Adrenal gland (tissue), 12 donors: Measurements from ENCODE around the gene RPL23. TPM values are rescaled to one million over a fixed set of nuclear protein-coding genes. Genes with fewer than 3 reads are reported as not detected.

Experiments used
- DNase-seq, 7 donors: peaks; one replicate each; pipeline ENCODE4 v3.0.0-alpha.2; 2019 to 2020
- H3K27ac ChIP-seq, 5 donors: fragments of 200-600 bp; sonication (generic) in 4 of 5; 1 replicate in 3 of 5; 2 replicates in 2 of 5; pipeline versions ENCODE4 v1.5.1 to v1.8.0; 2016 to 2020; ENCODE audit warnings: mild to moderate bottlenecking in 1 of 5
- H3K27me3 ChIP-seq: fragments of 200-600 bp; 2 replicates; pipeline ENCODE4 v1.8.0; 2021
- H3K36me3 ChIP-seq, 2 donors: fragments of 200-600 bp; replicated peaks in 1 of 2; 1 replicate in 1 of 2; 2 replicates in 1 of 2; pipeline versions ENCODE4 v1.5.1 to v1.8.0; 2018 to 2022
- H3K4me1 ChIP-seq, 2 donors: fragments of 200-600 bp; replicated peaks in 1 of 2; 1 replicate in 1 of 2; 2 replicates in 1 of 2; pipeline versions ENCODE4 v1.5.1 to v1.8.0; 2018 to 2021
- H3K4me3 ChIP-seq, 4 donors: fragments of 200-600 bp; sonication (generic) in 3 of 4; one replicate each; pipeline ENCODE4 v1.5.1; 2016 to 2018
- H3K9me3 ChIP-seq, 3 donors: fragments of 200-600 bp; sonication (generic) in 1 of 3; replicated peaks in 1 of 3; 1 replicate in 2 of 3; 2 replicates in 1 of 3; pipeline versions ENCODE4 v1.5.1 to v1.8.0; 2016 to 2021
- POLR2A ChIP-seq, 2 donors: fragments of 450-650 bp; IDR thresholded peaks; one replicate each; pipeline ENCODE4 v1.6.1; 2017; ENCODE audit warnings: antibody characterized with exemption in 2 of 2, mild to moderate bottlenecking in 2 of 2, moderate library complexity in 1 of 2
- WGBS, 4 donors: extraction: QIAGEN DNeasy Blood & Tissue Kit in 2 of 4; methylation state at CpG; one replicate each; pipeline versions ENCODE4 v1.1.5 to v1.1.7; 2013 to 2017; 5-methylcytosine and 5-hydroxymethylcytosine counted together
- intact Hi-C, 2 donors: fragments of 100-400 bp; cut with DNase I; formaldehyde crosslinking; loops; one replicate each; pipeline versions ENCODE4 v1.14.1 to v1.15.0; 2022 to 2023
- polyA plus RNA-seq, 3 donors: library from polyadenylated mRNA; stranded (reverse); fragments of 200-250 nt in 2 of 3; fragments of 350-450 nt in 1 of 3; fragmentation: Illumina TruSeq in 1 of 3; extraction: RNeasy Lipid Tissue Mini Kit (QIAGEN cat#74804) in 1 of 3; gene quantifications; one replicate each; pipeline ENCODE4 v1.2.3, GENCODE V29; 2013 to 2014
- total RNA-seq, 9 donors: library from RNA; depleted of rRNA in 4 of 9; stranded (reverse); fragments of >200 nt in 4 of 9; fragments of 120-200 nt in 1 of 9; fragmentation: NEBNext Ultra II Directional in 1 of 9; extraction: Animal tissue kit (Norgen Biotek cat#: 25700) in 1 of 9; gene quantifications; one replicate each; pipeline versions ENCODE4 v1.1.0 to v1.2.4, GENCODE V29; 2013 to 2023
- TF ChIP-seq, protein P1 (sequence below), 6 experiments: fragments of 450-650 bp in 4 of 6; fragments of 200-600 bp in 2 of 6; sonication (generic) in 1 of 6; IDR thresholded peaks; 1 replicate in 5 of 6; 2 replicates in 1 of 6; pipeline versions ENCODE4 v1.5.1 to v1.8.0; 2016 to 2021; ENCODE audit warnings: antibody characterized with exemption in 6 of 6, mild to moderate bottlenecking in 2 of 6, moderate library complexity in 1 of 6
- donor health status: healthy with polysubstance abuse.
- donor health status: Bipolar disorder and iron deficiency.
- donor health status: DM: yes; HTN: yes; CAD: no.
- donor health status: DM: no; HTN: no; CAD: no.
- donor health status: DM: no; HTN: no; CAD: no.
- donor health status: DM: yes; HTN: yes; CAD: no.

The RPL23 gene
- total and polyA plus RNA-seq, 12 donors = 927 to 3,246 (median 1,454) TPM

GRCh38 chr17:38875477-38876075, 22.1 kb upstream of the RPL23 start:
- Histone ChIP-seq H3K9me3 (no peaks in the 10 kb centered on the region), H3K36me3 (peaks cover 0 to 9% of the 10 kb centered on the region in 2 donors), H3K4me1 (peaks cover 51 to 77% of the 10 kb centered on the region in 2 donors), H3K4me3 (no peak overlapping the region), H3K27me3 (no peaks in the 10 kb centered on the region), H3K27ac (peak overlapping the region in 3 of 5 donors; percentile 20 to 58 (median 44))
- no peak for DNase-seq
- intact Hi-C loops = loop anchor here in 1 of 2 donors (10.0 kb wide), 1 partner anchor 279 kb away; the partner anchor contains the start of gene PLXDC1
- no peak for TF ChIP-seq POLR2A (IDR thresholded peaks at IDR 0.05)
- TF ChIP-seq, protein P1, sequence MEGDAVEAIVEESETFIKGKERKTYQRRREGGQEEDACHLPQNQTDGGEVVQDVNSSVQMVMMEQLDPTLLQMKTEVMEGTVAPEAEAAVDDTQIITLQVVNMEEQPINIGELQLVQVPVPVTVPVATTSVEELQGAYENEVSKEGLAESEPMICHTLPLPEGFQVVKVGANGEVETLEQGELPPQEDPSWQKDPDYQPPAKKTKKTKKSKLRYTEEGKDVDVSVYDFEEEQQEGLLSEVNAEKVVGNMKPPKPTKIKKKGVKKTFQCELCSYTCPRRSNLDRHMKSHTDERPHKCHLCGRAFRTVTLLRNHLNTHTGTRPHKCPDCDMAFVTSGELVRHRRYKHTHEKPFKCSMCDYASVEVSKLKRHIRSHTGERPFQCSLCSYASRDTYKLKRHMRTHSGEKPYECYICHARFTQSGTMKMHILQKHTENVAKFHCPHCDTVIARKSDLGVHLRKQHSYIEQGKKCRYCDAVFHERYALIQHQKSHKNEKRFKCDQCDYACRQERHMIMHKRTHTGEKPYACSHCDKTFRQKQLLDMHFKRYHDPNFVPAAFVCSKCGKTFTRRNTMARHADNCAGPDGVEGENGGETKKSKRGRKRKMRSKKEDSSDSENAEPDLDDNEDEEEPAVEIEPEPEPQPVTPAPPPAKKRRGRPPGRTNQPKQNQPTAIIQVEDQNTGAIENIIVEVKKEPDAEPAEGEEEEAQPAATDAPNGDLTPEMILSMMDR (IDR thresholded peaks at IDR 0.05) = no peak
- WGBS, 4 donors = 62 to 78% (median 69%) methylated on average over 5 of the region's 5 CpGs

DNA sequence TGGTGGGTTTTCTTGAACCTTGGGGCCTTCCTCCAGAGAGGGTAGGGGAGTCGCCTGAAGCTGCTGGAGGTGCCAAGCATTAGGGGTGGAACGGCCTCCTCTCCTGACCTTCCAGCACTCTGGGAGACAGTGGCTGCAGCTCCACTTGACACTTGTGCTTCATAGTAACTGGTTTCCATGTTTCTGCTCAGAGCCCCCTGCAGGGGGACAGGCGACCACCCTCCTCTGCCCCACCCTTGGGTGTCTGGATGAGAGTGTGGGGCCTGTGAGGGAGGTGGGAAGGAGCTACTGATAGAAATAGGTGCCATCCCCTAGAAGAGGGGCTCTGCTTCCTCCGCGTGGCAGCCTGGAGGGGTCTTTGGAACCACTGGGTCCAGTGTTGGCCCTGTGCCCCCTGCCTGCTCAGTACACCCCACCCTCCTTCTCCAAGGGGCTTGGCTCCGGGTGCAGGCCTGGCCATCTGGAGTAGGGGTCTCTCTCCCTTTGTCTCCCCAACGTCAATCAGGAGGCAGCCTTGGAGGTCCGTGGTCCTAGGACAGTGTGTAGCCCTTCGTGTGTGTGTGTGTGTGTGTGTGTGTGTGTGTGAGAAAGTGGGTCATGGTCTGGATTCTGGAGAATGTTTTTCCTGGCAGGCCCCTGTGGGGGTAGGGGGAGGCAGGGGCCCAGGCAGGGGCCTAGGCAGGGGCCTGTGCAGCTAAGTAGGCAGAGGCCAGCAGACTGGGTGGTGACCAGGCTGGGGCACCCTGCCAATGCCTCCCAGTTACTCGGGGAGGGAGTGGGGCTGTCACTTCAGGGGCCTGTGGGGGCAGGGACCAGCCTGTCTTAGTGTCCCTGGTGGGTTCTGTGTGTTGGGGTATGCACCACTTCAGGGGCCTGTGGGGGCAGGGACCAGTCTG, 21.2 kb upstream of the RPL23 start:
- no peak overlapping the region for H3K4me3 ChIP-seq
- H3K9me3 ChIP-seq = no peaks in the 10 kb centered on the region
- WGBS, 4 donors = 38 to 49% (median 45%) methylated on average over 5 to 10 of the region's 10 CpGs
- no peaks in the 10 kb centered on the region for H3K27me3 ChIP-seq
- DNase-seq = peak in 3 of 7 donors; percentile 41 to 54 (median 48)
- peaks cover 0 to 9% of the 10 kb centered on the region in 2 donors for H3K36me3 ChIP-seq
- intact Hi-C loops = loop anchor here in 1 of 2 donors (10.0 kb wide), 1 partner anchor 280 kb away; the partner anchor contains the start of gene PLXDC1
- peaks cover 43 to 69% of the 10 kb centered on the region in 2 donors for H3K4me1 ChIP-seq
- H3K27ac ChIP-seq = peak overlapping the region in 3 of 5 donors; percentile 20 to 58 (median 44)
- TF ChIP-seq, protein P1 (IDR thresholded peaks at IDR 0.05) = no peak
- TF ChIP-seq POLR2A (IDR thresholded peaks at IDR 0.05) = no peak

DNA sequence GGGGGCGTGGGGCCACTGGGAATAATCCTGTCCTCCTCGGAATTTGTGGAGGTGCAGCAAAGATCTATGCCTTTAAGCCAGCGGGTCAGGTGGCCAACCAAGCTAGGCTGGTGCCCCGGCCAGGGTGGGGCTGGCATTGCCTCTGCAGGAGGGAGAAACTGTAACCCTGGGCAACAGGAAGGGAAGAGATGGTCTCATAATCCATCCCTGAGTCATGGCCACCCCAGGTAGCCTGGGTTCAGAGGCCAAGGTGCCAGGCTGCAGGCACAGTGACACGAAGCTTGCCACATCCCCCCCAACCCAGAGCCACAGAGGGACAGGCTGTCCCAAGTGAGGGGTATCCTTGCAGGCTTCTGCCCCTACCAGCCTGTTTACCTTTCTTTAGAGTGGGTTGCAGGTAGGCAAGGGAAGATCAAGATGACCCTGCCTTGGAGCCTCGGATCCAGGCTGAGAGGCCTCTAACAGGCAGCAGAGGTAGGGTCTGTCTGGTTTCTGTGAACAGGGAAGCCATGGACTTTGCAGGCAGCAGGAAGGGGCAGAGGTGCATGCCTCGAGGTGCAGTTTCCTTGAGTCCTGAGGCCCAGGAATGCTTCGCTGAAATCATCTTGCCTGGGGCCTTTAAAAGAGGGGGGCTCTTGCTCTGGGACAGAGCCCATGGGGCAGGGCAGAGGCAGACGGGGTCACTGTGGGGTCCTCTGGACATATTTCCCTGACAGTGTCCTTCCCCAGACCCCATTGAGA, 20.3 kb upstream of the RPL23 start:
- DNase-seq = no peak
- H3K4me3 ChIP-seq = no peak overlapping the region

More for the DNA sequence above, 20.3 kb upstream of the RPL23 start:
- 55 to 59% (median 57%) methylated on average over 3 to 9 of the region's 9 CpGs for WGBS, 4 donors
- Histone ChIP-seq H3K4me1 (peaks cover 37 to 60% of the 10 kb centered on the region in 2 donors), H3K27me3 (no peaks in the 10 kb centered on the region), H3K36me3 (peaks cover 0 to 9% of the 10 kb centered on the region in 2 donors), H3K27ac (peak overlapping the region in 1 of 5 donors; percentile 14), H3K9me3 (no peaks in the 10 kb centered on the region)
- no peak for TF ChIP-seq POLR2A (IDR thresholded peaks at IDR 0.05)
- TF ChIP-seq, protein P1 (IDR thresholded peaks at IDR 0.05) = no peak
- intact Hi-C loops = loop anchor here in 1 of 2 donors (10.0 kb wide), 1 partner anchor 281 kb away; the partner anchor contains the start of gene PLXDC1
